GM19455 (cell line): Measurements from ENCODE around the gene TRIM24.

Source experiments
- ATAC-seq: cut with Tn5 transposase; IDR thresholded peaks from one replicate; pipeline ENCODE4 v1.9.1; 2021; ENCODE audit not compliant: unreplicated experiment

The TRIM24 gene

DNA sequence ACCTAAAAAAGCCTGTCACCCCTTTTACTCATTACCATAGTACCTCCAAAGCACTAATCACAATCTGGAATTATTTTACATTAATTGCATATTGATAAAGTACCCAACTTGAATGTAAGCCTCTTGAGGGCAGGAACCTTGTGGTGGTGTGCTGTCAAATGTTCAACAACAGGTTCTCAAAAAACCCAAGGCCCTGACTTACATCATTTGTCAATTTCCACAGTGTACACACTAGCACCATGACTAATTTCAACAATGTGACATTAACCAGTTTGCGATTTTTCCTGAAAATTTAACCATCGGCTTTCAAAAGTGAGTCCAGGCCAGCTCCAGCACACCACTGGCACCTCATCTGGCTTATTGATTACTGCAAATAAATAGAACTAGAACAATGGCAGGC lies 153.6 kb downstream of the TRIM24 start:
- ATAC-seq = no peak

DNA sequence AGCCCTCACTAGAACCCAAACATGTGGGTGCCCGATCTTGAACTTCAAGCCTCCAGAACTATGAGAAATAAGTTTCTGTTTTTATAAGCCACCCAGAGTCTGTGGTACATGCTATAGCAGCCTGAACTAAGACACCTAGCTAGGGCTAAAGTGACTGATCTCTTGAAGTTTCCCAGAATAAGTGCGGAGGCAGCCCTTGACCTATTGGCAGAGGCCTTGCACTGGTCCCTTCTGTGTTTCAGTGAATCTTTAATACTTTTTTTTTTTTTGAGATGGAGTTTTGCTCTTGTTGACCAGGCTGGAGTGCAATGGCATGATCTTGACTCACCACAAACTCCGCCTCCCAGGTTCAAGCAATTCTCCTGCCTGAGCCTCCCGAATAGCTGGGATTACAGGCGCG lies 156.0 kb downstream of the TRIM24 start:
- ATAC-seq = no peak

DNA sequence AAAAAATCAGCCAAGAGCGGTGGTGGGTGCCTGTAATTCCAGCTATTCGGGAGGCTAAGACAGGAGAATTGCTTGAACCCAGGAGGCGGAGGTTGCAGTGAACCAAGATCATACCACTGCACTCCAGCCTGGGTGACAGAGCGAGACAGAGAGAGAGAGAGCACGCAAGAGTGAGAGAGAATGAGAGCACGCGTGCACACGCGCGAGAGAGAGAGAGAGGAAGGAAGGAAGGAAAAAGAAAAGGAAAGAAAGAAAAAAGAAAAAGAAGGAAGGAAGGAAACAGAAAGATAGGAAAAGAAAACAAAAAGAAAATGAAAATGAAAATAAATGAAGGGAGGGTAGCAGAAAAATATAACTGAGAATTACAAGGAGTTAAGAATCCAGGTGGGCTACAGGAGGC lies 158.4 kb downstream of the TRIM24 start:
- no peak for ATAC-seq

DNA sequence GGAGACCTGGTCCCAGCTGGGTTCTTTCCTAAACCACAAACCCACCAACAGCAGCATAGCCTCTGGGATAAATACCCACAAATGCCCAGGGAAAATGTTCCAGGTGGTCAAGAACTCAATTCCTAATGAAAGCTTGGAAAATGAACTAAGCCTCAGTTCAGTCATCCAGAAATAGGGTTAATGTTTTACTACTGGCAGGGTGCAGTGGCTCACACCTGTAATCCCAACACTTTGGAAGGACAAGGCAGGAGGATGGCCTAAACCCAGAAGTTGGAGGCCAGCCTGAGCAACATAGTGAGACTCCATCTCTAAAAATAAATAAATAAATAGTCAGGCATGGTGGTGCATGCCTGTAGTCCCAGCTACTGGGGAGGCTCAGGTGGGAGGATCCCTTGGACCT lies 158.9 kb downstream of the TRIM24 start:
- ATAC-seq = no peak

DNA sequence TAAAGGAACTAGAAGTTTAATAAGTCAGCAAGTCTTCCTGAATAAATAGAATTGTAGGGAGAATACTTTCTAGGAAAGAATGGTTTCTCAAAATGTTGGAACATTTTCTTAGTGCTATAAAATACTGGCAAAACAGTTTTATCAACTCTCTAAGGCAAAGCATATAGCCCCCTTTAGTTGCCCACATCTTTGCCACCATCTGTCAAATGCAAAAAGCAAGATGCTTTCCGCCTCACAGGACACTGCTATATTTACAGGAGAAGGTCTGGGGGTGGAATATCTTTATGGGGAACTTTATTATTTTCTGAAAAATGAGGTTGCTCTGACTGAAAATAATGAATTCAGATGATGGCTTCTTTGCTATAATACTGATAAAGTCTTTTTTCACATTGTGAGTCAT lies 162.8 kb downstream of the TRIM24 start:
- no peak for ATAC-seq

DNA sequence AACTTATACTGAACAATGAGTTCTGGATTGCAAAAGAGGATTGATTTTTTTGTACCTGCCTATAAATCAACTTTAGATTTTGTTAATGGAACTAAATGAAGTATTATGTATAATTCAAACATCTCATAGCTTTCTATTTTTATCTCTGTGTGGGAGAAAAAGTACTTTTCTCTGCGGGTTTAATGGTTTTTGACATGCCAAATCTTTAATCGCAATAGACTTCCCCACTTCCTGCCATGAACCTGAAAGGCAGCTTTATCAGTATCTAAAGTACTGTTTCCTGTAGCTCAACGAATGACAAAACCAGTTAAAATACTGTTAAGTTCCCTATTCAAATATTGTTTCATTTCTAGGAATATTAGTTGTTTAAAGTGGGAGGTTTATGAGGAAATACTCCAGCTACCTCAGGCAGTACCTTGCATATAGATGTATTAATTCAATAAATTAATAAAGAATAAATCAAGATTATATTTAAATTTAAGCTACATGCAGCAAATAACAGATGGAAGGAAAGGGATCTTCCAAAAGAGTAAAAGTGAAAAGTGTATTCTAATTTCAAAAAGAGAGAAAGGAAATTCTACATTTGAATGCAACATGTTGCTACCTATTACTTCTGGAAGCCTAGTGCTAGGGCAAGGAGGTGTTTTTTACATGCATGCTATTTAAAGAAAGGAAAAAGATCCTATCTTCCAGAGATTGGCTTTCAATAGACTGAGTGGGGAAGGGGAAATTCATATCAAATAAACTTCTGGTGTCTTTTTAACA lies 165.2 kb downstream of the TRIM24 start:
- no peak for ATAC-seq

DNA sequence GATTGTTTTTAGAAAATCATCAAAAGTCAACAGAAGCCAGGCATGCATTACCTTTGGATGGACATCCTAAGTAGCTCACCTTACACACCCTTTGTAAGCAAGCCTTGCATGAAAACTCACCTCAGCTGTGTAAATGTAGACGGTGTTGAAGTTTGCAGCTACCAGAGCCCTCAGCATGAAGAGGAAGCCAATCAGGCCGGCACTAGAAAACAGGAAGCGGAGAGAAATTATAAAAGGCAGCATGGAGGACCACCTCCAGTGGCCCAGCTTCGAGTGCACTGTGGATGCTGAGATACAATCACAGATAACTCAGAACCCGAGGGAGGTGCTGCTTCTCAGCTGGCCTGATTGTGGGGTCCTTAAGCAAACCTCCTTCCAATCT lies 165.8 kb downstream of the TRIM24 start:
- no peak for ATAC-seq

DNA sequence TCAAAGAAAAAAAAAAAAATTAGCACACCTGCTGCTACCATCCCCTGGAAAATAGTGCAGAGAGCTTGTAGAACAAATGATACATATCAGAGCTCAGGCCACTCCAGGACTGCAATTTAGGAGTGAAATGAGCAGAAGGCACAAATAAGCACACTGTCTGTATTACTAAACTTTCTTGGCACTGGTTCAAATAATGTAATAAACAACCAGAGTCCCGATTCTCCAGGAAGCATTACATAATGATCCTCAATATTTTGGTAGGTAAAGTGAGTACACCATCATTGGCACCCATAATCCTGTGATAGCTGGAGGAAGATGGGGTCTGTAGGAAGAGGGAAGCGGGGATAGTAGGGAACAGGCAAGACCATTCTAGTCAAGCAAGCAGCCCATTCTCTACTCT lies 166.8 kb downstream of the TRIM24 start:
- no peak for ATAC-seq

DNA sequence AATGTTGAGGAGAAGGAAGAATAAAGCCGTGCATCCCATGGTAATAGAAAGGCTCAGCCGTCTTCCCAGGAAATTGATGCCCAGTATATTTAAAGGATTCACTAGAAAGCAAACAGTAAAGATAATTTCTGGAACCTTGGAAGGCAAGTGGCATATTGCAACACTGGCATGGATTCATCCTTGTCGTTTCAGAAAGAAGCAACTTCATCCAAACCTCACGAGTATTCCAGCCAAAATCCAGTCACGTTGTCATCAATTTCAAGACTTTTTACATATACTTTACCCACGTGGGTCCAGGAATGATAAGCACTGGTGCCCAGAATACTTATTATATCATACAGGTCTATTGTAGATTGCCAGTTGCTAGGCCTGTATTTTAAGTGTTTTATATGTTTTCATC lies 167.3 kb downstream of the TRIM24 start:
- no peak for ATAC-seq

DNA sequence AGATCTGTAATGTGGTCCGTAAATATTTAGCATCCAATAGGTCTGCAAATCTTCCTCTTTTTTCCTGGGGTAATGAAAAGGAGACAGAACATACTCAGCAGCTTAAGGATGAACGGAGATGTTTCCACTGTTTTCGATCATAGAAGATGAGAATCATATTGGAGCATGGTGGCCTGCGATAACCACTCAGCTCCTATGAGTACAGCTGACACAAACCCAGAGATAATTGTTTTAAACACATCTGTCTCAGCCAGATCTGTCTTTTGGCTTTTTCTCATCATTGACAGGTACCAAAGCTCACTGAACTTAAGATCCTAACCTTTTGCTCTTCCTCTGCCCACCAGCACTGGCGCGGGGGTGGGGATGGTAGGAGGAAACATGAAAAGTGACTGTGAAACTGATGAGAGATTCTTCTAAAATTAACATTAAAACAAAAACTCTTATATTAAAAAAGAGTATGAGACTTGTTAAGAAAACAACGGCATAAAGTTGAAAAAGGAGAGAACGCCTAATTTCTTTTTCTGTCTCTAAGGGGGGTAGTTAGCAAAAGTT lies 170.1 kb downstream of the TRIM24 start:
- ATAC-seq = no peak

DNA sequence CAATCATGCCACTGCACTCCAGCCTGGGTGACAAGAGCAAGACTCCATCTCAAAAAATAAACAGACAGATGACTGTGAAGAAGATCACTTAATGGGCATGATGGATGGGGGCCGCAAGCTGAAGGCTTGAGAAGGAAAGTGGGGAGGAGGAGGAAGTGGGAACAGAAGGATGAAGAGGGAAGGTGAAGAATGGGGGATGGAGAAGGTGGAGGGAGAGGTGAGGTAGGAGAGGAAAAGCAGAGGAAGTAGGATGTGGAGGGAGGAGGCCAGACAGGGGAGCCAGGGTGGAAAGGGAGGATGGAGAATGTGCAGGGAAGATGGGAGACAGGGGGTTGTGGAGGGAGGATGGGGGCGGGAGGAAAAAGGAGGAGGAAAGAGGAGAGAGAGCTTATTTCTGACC lies 172.3 kb downstream of the TRIM24 start:
- no peak for ATAC-seq

DNA sequence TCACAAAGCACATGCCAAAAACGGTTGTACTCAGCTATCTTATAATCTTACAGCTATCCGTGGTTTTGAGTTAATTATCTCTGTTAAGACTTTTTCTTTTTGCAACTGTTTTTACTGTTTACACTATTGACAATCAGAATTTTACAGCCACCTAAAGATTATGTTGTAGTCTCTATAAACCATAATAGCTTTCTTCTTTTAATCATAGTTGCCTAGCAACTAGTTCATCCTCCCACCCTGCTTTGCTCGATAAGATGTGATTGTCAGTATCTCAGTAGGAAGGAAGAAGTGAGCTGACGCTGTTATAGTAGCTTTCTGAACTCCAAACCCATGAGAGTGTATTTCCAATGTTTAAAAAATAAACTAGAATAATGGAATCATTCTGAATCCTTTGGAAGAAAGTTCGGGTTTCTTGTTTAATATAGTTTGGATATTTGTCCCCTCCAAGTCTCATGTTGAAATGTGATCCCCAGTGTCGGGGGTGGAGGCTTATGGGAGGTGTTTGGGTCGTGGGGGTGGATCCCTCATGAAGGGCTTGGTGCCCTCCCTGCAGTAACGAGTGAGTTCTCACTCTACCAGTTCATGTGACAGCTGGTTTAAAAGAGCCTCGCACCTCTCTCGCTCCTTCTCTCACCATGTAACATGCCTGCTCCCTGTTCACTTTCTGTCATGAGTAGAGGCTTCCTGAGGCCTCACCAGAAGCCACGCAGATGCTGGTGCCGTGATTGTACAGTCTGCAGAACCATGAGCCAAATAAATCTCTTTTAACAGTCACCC lies 173.0 kb downstream of the TRIM24 start:
- no peak for ATAC-seq
